RWPE1 (cell line): ENCODE results near the gene STK35.
"Not testable (repeated sequence)": the region's sequence is repeated elsewhere in the genome, so short reads cannot be mapped to it uniquely, and the experiment has no call there.

Experiments
- CTCF ChIA-PET: fragments of 350-600 bp; sonication (Branson Sonifier 250); formaldehyde crosslinking; extraction: SDS; loops from one replicate; lab custom pipeline; 2021; lab: Yijun Ruan, JAX
- POLR2A ChIA-PET: fragments of 400-600 bp; formaldehyde crosslinking; extraction: SDS; loops from one replicate; lab custom pipeline; 2020; ENCODE audit warnings: antibody characterized with exemption; ENCODE audit not compliant: low non-redundant PET; lab: Yijun Ruan, JAX
- DNase-seq: peaks from one replicate; pipeline ENCODE4 v3.0.0; 2012; ENCODE audit warnings: low spot score
- H3K27ac ChIP-seq: fragments of 450-650 bp; 2 replicates; pipeline ENCODE4 v1.5.1; 2017
- TF ChIP-seq, protein P1 (sequence below): fragments of 450-650 bp; conservative IDR thresholded peaks from 2 replicates; pipeline ENCODE4 v1.5.1; 2017; ENCODE audit warnings: low read depth, mild to moderate bottlenecking

Gene STK35

DNA sequence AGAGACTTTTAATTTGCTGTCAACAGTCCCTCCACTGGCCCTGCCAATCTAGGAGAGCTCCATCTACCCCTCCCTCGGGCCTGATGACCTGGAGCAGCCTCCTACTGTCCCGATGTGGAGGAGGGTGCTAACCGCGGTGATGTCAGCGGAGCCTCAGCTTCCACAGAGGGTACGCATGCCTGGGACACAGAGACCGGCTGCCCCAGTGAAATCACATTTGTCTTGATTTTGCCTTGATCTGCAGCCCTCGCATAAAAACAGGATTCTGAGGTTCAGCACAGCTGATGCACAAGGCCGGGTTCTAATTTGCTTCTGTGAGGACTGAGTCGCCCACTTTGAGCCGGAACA, 77.6 kb downstream of the STK35 start:
- ChIA-PET CTCF (interaction anchor here (0.6 to 1.0 kb wide), 4 partner anchors 11 to 608 kb away, joined by 3 to 4 read pairs (median 3); no protein-coding TSS in a partner anchor), POLR2A (no interaction called here)
- H3K27ac ChIP-seq, result no peak overlapping the region
- TF ChIP-seq, protein P1, sequence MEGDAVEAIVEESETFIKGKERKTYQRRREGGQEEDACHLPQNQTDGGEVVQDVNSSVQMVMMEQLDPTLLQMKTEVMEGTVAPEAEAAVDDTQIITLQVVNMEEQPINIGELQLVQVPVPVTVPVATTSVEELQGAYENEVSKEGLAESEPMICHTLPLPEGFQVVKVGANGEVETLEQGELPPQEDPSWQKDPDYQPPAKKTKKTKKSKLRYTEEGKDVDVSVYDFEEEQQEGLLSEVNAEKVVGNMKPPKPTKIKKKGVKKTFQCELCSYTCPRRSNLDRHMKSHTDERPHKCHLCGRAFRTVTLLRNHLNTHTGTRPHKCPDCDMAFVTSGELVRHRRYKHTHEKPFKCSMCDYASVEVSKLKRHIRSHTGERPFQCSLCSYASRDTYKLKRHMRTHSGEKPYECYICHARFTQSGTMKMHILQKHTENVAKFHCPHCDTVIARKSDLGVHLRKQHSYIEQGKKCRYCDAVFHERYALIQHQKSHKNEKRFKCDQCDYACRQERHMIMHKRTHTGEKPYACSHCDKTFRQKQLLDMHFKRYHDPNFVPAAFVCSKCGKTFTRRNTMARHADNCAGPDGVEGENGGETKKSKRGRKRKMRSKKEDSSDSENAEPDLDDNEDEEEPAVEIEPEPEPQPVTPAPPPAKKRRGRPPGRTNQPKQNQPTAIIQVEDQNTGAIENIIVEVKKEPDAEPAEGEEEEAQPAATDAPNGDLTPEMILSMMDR, result no peak
- DNase-seq, result no peak

DNA sequence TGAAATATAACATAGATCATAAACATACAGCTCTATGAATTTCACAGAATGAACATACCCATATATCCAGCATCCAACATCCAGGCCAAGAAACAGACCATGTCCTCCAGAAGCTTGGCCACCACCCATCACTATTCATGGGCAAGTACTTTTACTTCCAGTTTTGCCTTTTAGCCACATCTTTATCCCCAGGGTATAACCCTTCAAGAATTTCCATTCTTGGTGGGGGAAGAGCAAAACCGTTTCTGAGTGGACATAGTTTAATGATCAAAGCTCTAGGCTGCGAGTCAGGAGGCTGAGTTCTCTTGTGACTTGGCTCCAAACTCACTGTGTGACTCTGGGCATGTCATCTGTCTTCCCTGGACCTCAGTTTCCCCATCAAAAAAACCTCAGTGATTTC, 78.3 kb downstream of the STK35 start:
- ChIA-PET POLR2A (no interaction called here), CTCF (interaction anchor here (0.6 to 1.0 kb wide), 4 partner anchors 11 to 272 kb away, joined by 3 to 4 read pairs (median 3); no protein-coding TSS in a partner anchor)
- TF ChIP-seq, protein P1, result no peak
- no peak overlapping the region for H3K27ac ChIP-seq
- DNase-seq, result no peak

DNA sequence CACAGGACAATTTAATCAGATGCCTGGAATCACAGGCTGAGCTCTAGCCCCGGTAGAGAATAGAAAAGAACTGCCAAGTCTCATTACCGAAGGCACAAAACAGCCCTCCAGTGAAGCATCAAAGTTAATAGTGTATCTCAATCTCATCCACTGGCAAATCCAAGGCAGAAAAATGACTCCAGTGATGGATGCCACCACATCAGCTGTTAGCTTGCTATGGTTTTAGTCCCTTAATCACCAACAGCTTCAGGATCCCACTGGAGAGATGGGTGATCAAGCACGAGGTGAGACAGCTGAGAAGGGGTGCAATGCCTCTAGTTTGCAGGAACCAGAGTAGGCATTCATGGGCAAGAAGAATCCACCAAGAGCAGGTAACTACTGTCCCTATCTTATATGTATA, 81.8 kb downstream of the STK35 start:
- no peak overlapping the region for H3K27ac ChIP-seq
- TF ChIP-seq, protein P1, result no peak
- no peak for DNase-seq
- ChIA-PET CTCF (interaction anchor here (1.2 kb wide), 1 partner anchor 17 kb away, joined by 3 read pairs; no protein-coding TSS in a partner anchor), POLR2A (no interaction called here)

DNA sequence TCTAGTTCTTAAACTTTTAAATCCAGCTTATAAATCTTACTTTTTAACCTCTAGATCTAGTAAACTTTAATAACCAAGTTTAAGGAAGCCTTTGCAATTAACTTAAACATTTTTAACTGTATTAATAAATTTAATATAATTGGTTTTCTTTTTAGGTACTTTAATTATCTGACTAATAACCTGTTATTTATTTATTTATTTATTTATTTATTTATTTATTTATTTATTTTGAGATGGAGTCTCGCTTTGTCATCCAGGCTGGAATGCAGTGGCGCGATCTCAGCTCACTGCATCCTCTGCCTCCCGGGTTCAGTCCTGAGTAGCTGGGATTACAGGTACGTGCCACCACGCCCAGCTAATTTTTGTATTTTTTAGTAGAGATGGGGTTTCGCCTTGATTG, 83.3 kb downstream of the STK35 start:
- H3K27ac ChIP-seq, DNase-seq, CTCF ChIA-PET, POLR2A ChIA-PET: not testable (repeated sequence)

DNA sequence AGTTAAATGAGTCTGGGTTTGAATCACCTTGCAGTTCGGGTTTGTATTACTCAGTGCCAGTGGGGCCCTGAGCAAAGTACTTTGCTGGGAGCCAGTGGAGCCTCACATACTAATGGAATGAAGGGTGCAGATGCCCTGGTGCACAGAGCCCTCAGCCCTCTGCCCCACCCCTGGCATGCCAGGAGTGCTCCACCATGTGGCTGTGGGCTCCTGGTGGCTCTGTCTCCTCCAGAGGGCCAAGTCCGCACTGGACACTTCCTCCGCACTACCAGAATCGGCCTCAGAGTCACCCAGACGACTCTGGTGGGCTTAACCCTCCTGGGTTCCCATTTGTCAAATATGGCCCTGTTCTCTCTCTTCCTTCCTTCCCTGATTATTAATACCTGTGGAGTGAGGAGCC, 94.0 kb downstream of the STK35 start:
- CTCF ChIA-PET, result interaction anchor here (0.6 to 0.7 kb wide), 2 partner anchors 10 to 12 kb away, joined by 3 to 4 read pairs; no protein-coding TSS in a partner anchor
- POLR2A ChIA-PET, result no interaction called here
- H3K27ac ChIP-seq, result no peak overlapping the region
- TF ChIP-seq, protein P1, result no peak
- no peak for DNase-seq

DNA sequence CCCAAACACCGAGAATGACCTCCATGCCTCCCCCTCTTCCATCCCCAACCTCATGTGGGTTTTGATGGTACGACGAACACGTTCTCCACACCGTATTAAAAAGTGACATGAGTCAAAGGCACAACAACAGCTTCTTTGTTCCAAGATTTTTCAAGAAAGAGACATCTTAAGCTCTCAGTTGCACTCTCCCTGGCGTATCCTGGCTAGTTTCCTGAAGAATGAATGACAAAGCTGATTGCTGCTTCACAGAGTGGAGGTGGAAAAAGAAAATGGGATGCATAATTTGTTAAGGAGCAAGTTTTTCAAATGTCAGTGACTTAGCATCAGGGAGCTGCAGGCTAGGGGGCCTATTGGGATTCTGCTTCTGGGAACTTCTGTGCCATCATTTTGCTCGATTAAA, 95.5 kb downstream of the STK35 start:
- ChIA-PET POLR2A (no interaction called here), CTCF (interaction anchor here (0.5 to 1.5 kb wide), 5 partner anchors 10 to 1124 kb away, joined by 3 to 4 read pairs (median 3); no protein-coding TSS in a partner anchor)
- TF ChIP-seq, protein P1, result no peak

More for the DNA sequence above, 95.5 kb downstream of the STK35 start:
- DNase-seq, result no peak
- no peak overlapping the region for H3K27ac ChIP-seq
